Ovary (tissue), 3 donors: ENCODE results near the gene DCX.

Experiments
- CTCF ChIP-seq, 3 donors: fragments of 450-650 bp in 2 of 3; fragments of 200-600 bp in 1 of 3; IDR thresholded peaks; one replicate each; pipeline versions ENCODE4 v1.5.1 to v1.8.0; 2016 to 2022; ENCODE audit warnings: antibody characterized with exemption in 3 of 3, mild to moderate bottlenecking in 1 of 3
- EP300 ChIP-seq: sonication (generic); formaldehyde crosslinking; IDR thresholded peaks from one replicate; pipeline ENCODE4 v1.6.1; 2017; ENCODE audit warnings: antibody characterized with exemption
- POLR2A ChIP-seq: fragments of 450-650 bp; IDR thresholded peaks from one replicate; pipeline ENCODE4 v1.6.1; 2017; ENCODE audit warnings: antibody characterized with exemption, mild to moderate bottlenecking, moderate library complexity
- donor health status: DM: no; HTN: no; CAD: no.

DNA sequence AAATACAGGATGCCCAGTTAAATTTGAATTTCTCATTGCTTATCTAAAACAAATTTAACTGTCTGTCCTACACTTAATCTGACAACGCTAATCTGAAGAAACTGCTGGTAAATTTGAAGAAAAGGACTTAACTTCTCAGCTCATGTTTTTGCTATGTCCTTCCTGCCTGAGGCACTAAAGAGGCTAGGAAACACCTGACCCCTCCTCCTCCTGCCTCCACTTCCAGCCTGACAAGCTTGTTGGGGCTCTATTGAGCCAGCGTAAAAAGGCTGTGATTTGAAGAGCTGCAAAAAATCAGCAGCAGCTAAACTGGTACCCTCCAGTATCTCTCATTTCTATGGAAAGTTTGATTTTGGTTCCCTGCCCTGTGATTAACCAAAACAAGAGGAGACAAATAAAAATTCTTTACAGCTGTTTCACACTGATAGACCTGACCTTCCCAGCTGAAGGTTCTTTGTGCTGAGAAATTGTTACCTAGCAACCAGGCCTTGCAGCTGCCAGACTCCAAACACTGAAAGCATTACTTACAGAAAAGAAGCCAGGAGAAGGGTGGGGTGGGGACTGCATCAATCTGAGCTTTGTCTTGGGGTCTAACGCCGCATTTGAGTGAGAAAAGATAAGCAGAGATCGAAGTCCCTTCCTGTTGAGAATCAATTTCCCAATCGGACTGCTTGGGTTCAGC is 35.0 kb downstream of the DCX start:
- TF ChIP-seq POLR2A (no peak), CTCF (IDR thresholded peaks at IDR 0.05) (no peak), EP300 (no peak)
